CD4-positive, alpha-beta T cell treated with Interleukin-12 subunit alpha and Interleukin-12 subunit beta, for 1 hour (primary cell): ENCODE data around the gene HES7.
A peak's percentile ranks its signal among the peaks of the same experiment; 100 is the strongest.

Source experiments
- DNase-seq: peaks from one replicate; pipeline ENCODE4 v3.0.0-alpha.2; 2020

HES7 gene

DNA sequence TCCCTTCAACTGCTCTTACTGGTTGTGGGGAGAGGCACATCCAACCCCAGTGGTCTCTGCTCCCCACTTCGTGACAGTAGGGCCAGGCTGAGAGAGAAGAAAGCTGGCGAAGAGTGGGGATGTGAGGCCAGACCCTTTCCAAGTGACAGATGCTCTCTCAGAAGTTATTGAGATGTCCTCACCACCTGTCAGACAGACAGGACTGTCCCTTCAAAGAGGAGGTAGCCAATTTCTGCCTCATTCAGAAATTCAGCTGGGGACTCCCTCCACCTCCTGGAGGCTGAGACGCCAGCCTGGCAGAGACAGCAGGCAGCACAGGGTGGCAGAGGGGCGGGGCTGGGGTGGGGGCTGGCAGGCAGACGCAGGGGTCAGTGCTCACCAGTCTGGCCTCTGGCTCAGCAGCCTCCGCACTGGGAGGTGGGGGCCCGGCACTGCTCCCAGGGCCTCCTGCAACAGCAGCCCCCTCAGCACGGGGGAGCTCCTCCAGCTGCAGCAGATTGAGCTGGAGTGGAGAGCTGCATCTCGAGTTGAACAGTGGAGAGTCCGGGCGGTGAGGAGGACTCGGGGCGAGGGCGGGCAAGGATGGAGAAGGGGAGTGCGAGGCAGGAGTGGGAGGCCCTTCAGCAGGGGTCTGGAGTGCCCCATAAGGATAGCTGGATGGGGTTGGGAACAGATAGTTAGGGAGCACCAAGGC is 19.1 kb upstream of the HES7 start:
- peak; percentile 26 for DNase-seq

DNA sequence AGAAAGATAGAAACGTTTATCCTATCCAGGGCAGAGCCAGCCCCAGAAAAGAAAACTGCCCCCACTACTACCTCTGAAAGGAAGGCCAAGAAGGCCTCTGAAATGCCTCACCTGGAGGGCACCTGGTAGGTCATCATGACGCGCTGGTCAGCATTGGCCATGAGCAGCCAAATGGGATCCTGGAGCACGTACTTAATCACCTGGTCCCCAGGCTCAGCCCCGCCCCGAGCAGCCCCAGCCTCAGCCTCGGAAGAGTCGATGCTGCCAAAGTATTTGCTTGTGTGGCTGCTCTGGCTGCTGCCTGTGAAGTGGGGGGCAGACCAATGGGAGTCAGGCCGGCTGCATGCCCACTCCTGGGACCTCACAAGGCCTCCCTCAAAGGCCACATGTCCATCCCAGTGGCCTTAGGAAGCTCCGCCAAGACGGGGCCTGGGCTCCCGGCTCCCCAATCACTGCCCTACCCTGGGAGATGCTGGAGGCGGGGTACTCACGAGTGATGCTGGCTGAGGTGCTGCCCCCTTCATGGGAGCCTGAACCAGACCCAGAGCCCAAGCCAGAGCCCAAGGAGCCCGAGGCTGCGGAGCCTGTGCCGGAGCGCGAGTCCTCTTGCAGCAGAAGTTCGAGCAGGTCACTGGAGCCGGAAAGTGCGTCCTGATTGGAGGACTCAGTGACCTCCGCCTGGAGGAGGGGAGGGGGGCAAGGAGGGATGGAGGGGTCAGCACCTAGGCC is 18.4 kb upstream of the HES7 start:
- DNase-seq: peak; percentile 15

DNA sequence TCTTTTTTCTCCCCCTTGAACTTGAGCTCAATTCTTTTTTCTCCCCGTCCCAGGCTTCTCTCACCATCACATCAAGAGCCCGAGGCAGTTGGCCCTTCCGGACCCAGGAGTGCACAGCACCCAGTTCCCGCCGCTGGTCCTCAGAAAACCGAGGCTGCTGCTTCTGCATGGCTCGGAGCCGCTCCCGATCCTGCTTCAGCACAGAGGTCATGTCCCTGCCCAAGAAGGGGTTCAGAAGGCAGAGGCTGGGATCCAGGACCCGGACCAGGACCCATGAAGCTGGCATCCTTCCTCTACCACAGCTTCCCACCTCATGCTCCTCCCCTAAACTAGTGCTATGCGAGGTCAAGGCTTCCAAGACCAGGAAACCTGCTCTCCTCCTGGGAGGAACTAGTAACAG is 17.8 kb upstream of the HES7 start:
- DNase-seq: peak; percentile 18

DNA sequence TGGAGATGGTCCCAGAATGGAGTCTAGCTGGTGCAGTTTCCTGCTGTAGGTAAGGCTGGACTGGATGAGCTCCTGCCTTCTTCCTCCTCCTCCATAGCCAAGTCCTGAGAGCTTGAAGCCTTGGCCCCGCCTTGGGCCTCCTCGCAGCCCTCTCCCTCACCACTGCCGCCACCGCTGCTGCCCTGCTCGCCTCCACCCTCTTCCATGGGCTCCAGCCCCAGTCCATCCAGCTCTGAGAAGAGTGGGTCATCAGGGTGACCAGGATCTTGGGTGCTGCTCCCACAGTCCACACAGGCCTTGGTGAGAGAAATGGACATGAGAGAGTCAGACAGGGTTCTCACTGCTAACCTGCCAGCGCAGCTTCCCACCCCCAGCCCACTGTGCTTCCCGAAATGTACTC is 17.1 kb upstream of the HES7 start:
- DNase-seq: no peak

DNA sequence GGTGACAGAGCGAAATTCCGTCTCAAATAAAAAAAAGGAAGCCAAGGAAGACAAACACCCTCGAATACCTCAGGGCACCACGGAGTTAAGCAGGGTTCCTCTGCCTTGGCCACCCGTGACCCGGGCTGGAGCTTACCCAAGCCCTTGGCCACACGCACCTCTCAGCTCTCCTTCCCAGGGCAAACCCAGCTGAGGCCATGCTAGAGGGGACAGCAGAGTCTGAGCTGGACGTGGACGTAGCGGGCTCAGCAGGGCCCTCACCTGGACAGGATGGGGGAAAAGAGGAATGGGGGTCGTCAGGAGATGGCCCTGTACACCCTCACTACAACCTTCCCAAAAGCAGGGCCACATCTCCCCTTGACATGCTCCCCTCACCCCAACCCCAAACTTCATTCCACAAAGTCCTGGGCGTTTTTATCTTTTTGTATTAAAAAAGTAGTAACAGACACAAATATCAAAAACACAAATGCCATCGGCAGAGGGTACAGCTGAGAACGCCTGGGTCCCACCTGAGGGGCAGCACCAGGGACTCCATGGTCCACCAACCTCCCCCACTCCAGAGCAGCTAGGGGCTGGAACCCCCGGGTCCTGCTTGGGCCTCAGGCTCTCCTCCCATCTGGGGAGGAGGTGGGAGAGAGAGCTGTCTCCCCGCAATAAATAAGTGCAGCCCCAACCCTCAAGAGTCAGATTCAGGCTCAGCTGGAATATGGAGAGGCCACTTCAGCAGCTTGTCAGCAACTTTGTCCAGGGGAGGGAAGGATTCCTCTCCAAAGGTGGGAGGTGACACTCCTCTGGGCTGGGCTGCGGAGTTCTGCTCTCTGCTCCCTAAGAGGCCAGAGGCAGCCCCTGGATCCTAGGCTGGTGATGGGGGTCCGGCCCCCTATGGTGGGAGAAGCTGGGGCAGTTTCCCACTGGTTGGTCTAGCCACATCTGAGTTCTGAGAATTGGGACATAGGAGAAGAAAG is 16.4 kb upstream of the HES7 start:
- peak; percentile 22 for DNase-seq

DNA sequence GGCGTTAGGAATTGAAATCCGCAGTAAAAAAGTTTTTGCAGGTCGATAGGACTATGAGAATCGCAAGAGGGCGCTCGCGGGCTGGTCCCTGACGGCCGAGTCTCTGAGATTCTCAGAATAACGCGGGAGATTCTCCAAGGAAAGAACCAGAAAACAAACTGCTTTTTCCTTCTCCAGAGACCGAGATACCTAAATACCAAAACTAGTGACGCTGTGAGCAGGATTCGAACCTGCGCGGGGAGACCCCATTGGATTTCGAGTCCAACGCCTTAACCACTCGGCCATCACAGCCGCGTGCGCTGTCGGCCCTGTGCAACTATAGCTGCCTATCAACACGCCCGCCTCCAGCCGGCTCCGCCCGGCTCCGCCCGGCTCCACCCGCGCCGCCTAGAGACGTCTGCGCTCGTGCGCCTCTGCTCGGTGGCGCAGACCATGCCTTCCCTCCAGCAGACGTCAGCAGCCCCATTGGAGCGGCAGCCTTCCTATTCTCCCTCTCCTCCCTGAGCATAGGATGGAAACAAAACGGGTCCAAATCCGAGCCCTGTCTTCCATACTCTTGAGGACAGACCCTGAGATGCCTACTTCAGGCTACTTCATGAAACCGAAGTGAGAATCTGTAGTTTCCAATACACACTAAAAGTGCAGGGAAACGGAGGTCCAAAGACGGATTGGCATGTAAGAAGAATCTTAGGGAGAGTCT is 14.9 kb upstream of the HES7 start:
- DNase-seq: peak; percentile 96

DNA sequence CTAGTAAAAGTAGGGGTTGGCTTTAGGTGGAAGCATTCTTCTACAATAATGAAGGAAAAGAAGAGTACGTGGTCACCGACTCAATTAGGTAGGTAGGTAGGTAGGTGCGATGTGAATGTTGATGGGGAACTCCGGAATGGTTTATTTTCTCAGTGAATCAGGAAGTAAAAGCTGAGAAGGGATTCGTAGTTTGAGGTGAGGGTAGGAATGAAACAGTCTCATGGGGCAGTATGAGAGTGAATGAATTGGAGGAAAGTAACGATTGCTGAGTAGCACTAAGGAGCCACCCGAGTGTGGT is 14.4 kb upstream of the HES7 start:
- no peak for DNase-seq

DNA sequence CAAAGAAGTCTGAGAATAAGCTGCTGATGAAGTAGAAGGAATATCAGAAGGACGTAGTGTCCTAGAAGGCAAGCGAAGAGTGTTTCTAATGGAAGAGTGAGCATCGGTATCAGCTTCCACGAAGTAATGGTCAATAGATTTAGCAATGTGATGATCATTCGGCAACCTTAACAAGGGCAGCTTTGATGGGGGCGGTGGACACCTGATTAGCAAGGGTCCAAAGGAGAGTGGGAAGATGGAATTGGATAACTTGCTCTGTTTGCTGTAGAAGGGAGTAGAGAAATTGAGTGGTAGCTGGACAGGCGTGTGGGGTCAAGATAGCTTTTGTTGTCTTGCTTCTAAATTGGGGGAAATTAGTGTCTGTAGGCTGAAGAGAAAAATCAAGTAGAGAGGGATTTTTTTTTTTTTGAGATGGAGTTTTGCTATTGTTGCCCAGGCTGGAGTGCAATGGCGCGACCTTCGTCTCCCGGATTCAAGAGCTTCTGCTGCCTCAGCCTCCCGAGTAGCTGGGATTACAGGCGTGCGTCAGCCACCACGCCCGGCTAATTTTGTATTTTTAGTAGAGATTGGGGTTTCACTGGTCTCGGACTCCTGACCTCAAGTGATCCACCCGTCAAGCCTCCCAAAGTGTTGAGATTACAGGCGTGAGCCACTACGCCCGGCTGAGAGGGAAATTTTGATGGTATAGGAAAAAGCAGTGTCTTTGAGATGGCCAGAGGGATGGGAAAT is 13.9 kb upstream of the HES7 start:
- no peak for DNase-seq

DNA sequence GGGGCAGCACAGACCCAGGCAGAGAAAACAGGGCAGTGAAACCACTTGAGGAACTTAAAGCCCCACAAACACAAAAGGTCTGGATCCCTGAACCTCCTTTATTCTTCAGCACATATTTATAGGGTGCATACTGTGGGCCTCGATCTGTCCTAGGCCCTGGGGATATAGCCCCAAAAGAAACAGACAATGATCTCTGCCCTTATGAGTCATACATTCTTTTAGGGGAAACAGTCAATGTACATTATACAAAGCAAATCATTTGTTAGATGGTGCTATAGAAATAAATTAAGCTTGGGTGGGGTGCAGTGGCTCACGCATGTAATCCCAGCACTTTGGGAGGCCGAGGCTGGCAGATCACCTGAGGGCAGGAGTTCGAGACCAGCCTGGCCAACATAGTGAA is 10.0 kb upstream of the HES7 start:
- no peak for DNase-seq

DNA sequence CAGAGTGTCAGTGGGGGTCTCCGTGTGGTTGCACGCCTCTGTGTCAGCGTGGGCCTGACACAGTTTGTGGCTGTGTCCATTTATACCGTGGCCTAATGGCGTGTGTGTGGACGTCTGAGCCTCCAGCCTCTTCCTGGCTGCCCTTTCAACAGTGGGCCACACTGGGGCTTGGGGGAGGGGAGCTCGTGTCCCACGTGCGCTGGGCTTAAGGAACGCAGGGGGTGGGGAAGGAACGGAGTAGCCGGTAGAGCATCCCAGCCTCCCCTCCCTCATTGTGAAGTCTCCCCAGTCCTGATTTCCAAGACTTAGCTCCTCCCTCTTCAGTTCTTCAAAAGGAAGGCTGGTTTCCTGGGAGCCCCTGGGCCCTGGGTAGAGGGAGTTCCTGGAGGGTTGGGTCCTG is 9.5 kb upstream of the HES7 start:
- no peak for DNase-seq

DNA sequence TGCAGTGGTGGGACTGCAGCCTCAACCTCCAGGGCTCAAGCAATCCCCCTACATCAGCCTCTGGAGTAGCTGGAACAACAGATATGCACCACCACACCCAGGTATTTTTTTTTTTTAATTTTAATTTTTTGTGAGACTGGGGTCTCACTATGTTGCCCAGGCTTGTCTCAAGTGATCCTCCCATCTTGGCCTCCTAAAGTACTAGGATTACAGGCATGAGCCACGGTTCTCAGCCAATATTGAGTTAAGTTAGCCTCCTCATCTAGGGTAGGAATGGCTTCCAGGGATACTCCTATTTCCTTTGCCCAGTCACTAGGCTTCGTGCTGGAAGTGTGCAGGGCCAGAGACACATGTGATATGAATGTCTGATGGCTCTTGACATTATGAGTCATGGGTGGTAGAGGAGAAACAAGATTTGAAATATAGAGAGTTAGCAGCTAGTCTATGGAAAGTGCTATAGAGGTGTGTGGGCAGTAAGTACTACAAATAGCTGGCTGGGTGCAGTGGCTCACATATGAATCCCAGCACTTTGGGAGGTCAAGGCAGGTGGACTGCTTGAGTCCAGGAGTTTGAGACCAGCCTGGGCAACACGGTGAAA is 8.0 kb upstream of the HES7 start:
- no peak for DNase-seq

DNA sequence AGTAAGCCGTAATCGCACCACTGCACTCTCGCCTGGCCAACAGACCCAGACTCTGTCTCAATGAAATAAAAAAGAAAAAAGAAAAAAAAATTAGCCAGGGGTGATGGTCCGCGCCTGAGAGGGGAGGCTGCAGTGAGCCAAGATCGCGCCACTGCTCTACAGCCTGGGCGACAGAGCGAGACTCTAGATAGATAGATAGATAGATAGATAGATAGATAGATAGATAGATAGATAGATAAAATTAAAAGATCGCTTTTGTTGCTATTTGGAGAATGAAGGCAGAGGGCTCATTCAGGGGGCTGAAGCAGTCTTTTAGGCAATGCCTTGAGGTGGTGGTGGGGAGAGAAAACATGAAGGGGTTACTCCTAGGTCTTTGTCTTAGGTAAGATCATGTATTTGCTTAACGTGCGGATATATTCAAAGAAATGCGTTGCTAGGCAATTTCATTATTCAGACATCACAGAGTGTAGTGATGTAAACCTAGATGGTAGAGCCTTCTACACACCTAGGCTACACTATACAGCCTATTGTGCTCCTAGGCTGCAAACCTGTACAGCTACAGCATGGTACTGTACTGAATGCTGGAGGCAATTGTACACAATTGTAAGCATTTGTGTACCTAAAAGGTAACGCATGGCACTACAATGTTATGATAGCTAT is 4.3 kb upstream of the HES7 start:
- DNase-seq: no peak

DNA sequence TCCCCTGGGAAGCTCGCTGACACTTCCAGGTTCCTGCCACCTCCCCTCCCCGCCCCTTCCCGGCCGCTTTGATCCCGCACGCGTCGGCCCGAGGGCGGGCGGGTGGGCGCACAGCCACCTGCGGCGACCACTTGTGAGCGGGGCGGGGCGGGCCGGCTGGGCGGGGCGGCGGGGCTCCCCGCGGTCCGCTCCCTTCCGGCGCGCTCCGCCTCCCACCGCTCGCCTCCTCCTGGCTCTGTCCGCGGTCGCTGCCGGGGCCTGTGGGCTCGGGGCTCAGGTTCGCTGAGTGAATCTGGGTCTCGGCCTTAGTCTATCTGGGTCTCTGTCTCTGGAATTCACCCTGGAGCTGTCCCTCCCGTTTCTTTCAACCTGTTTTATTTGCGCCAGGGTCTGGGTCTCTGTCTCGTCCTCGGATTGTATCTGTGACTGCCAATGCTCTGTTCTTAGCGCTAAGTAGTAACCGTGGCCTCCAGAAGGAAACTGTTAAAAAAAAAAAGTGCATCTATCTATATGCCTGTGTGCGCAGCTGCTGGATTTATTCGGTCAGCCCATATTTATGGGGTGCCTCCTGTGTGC is 2.7 kb upstream of the HES7 start:
- peak; percentile 60 for DNase-seq

DNA sequence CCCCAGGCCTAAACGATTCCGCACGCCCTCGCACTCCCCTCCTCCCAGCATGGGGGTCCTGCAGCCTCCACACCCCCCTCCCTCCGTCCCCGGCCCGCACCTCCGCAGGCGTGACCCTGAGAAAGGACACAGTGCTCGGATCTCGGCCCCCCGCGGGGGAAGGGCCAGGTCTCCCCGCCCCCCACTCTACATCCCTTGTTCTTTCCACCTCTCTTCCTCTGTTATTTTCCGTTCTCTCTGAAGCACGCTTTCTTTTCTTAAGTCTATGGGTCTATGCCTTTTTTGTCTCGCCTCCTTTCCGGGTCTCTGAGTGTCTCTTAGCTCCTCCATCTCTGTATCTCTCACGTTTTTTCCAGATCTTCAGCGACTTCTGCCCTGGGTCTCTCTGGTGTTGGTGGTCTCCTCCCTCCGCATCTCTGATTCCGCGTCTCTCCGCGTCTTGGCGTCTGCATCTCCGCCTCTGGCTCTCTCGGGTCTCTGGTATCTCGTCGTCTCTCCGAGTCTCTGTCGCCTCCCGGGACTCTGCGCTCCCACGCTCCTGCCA is 2.1 kb upstream of the HES7 start:
- peak; percentile 16 for DNase-seq

DNA sequence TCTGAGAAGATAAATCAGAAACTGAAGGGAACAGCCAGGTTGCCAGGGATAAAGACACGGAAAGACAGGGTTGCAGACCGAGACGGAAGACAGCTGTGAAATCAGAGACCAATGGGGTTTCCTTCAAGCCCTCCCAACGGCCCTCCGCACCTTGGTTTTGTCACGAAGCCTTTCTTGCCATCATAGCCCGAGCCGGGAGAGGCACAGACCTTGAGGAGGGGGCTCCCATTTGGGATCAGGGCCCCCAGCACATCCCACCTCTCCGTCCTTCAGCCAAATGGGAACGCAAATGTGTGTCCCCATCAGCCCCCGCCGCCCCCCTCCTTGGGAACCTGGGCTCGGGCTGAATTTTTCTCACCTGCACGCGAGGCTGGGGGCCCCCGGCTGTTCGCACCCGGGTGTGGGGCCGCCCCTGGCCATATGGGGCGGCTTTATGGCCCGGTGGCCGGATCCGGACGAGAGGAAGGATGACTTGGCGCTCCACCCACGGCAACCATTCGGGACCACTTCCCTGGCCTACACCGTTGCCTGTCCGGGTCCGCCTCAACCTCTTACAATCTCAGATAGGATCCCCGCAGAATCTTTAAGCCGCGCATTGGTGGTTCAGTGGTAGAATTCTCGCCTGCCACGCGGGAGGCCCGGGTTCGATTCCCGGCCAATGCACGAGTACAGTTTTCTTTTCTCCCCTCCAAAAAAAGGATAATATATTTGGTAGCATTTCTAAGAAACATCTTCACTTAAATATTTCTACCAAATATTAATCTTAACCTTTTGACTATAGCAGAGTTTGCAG is 1.4 kb upstream of the HES7 start:
- peak; percentile 91 for DNase-seq

DNA sequence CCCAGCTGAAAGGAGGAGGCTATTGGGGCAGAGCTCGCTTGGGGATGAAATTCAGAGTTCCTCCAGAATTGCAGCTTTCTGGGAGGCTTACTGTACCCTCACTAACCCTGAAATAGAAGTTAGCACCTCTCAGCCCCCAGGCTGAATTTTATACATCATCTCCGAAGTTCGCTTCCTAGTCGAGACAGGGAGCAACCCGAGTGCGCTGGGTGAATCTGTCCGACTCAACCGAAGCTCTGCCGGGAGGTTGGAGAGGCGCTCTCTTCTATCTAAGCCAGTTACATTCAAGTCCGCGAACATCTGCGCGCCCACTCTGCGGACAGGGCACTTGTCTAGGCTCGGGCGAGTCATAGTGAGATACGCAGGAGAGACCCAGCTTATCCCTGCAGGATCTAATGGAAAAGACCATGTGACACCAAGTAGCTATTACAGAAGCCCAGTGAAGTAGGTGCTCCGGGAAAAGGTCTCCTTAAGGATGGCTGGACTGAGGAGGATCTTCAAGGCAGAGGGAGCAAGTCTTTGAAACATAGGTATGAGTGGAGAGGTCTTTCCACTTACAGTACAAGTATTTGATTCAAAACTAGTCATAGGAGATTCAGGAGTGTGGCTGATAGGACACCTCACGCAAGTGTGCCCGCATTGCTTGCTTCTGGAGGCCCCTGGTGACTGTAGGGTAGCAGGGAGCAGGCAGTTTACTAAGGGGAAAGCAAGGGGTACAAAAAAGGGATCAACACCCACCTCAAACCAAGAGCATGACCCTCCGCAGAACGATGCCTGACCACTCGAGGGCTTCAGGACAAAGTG is 646 bp upstream of the HES7 start:
- DNase-seq: peak; percentile 20

DNA sequence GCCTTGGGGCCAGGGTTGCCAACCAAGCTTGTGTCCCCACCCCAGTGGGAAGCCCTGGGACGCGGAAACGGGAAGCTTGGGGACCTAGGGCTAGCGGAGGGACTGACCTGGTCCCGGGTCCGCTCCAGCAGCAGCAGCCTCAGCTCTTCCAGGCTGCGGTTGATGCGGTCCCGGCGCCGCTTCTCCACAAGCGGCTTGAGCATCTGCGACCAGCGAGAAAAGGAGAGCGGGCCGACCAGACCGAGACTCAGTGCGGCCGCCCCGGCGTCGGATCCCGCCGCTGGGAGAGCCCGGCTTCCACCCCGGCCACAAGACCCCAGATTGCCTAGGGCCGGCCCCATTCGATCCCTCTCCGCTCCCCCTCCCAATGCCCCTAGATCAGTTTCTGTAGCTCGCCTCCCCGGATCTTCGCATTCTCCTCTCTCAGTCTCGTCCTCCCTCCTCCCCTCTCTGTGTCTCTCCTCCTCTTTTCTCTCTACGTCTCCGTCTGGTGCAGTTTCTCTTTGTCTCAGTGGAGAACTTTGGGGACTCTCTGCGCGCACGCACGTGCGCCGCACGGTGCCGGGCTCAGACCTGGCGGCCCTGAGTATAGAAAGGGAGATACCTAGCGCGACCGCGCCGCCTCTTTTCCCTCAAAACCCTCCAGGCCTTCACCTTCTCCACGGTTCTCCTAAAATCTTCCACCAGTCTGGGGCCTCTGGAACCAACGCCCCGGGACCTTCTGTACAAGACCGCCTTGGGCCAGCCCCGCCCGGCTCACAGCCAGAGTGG is 797 bp downstream of the HES7 start:
- no peak for DNase-seq

DNA sequence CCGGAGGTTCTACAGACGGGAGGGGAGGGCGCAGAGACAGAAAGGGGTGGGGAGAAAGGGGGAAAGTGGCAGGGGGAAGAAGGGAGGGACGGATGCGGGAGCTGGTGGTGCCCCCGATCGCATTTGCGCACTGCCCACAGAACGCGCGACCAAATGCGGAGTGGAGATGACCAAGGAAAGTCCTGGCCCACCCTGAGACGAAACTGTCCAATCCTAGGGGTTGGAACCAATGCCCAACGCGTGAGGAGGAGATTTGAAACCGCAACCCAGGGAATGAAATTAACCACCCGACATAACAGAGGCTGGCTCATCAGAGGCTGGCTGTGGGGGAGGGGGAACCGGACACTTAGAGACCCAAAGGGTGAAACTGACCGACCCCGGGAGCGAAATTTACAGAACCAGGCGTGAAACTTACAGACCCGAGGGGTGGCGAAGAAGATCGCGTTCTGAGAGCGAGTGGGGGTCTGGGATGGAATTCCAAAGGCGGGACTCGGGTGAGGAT is 1.4 kb downstream of the HES7 start:
- no peak for DNase-seq
